Hair follicle dermal papilla cell (primary cell): Measurements from ENCODE around the gene MACIR. TPM values are rescaled to one million over a fixed set of nuclear protein-coding genes. Genes with fewer than 3 reads are reported as not detected.

ENCODE experiments used
- total RNA-seq: library from RNA; depleted of rRNA; stranded (reverse); fragments of >200 nt; gene quantifications from 2 replicates; pipeline ENCODE4 v1.2.3, GENCODE V29; 2012

MACIR gene, protein sequence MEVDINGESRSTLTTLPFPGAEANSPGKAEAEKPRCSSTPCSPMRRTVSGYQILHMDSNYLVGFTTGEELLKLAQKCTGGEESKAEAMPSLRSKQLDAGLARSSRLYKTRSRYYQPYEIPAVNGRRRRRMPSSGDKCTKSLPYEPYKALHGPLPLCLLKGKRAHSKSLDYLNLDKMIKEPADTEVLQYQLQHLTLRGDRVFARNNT
- total RNA-seq: 8.4 and 12.0 TPM in 2 replicates

DNA sequence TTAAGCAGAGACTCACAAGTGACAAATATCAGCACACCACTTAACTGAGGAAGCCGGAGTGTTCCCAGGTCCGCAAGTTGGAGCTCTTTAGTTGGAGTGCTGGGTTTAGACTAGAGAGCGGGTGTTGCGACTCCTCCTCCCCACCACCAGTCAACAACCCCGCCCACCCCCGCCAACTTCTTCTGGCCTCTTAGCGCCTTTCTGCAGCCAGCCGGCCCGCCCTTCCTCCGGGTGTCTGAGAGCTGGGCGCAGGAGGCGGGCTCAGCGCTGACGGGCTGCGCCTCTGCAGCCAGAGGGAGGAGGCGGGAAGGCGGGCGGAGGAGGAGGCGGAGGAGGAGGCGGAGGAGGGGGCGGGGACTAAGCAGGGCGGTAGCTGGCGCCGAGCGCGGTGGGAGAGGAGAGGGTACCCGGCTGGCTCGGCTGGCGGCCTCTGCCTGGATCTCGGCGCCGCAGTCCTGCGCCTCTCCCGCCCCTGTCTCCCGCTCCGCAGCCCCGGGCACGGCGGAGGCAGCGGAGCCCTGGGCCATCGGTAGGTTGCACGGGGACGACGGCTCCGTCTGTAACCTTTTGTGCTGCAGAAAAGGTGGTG, at the start of gene MACIR:
Gene MACIR (plus strand): TSS at position 396 of the 589 bp plus-strand sequence. CDS start 17,157 bp downstream, outside the sequence.

Other genes starting within 250 kb of the MACIR start
- 5.2 and 6.6 TPM in 2 replicates for gene GIN1, start 138.6 kb upstream of the MACIR start, total RNA-seq
- 65.1 and 94.3 TPM in 2 replicates for gene PPIP5K2, start 138.5 kb upstream of the MACIR start, total RNA-seq